Measurements from ENCODE around the gene ACAT2. TPM values are rescaled to one million over a fixed set of nuclear protein-coding genes. Genes with fewer than 3 reads are reported as not detected.
"Not testable (repeated sequence)": the region's sequence is repeated elsewhere in the genome, so short reads cannot be mapped to it uniquely, and the experiment has no call there.

Gene ACAT2
- 10 to 100 TPM; 66.2 to 90.3 TPM for total RNA-seq

GRCh38 chr6:159761873-159762680 is at the start of gene ACAT2:
Gene ACAT2, plus strand, starts transcription at chr6:159762045. Its CDS starts 43 bp downstream, at chr6:159762088.
- H3K4me3 Mint-ChIP-seq: peak within 1 kb of the TSS; percentile 90
- H3K27me3 Mint-ChIP-seq: no peaks in the 10 kb centered on the region
- H3K36me3 Mint-ChIP-seq (ENCODE audit: low read depth): peaks cover 90% of the 10 kb centered on the region
- H3K27ac Mint-ChIP-seq: peak within 1 kb of the TSS; percentile 94
- ATAC-seq (replicated peaks): peak; percentile 98
- no peaks in the 10 kb centered on the region for H3K9me3 Mint-ChIP-seq
- peaks cover 25% of the 10 kb centered on the region for H3K4me1 Mint-ChIP-seq

- H3K27ac Mint-ChIP-seq: not testable (repeated sequence)
Measured at GRCh38 chr6:159712389-159712788, 49.5 kb upstream of the ACAT2 start.

GRCh38 chr6:159713984-159714383 is 47.9 kb upstream of the ACAT2 start:
- Mint-ChIP-seq H3K4me3 (no peak overlapping the region), H3K4me1 (peaks cover 8% of the 10 kb centered on the region), H3K36me3 (ENCODE audit: low read depth) (no peaks in the 10 kb centered on the region), H3K27me3 (no peaks in the 10 kb centered on the region), H3K9me3 (no peaks in the 10 kb centered on the region), H3K27ac (no peak overlapping the region)
- no peak for ATAC-seq (replicated peaks)

More at GRCh38 chr6:159712389-159712788, 49.5 kb upstream of the ACAT2 start:
- H3K4me3 Mint-ChIP-seq; H3K4me1 Mint-ChIP-seq; ATAC-seq (replicated peaks); H3K9me3 Mint-ChIP-seq; H3K36me3 Mint-ChIP-seq (ENCODE audit: low read depth); H3K27me3 Mint-ChIP-seq: not testable (repeated sequence)

GRCh38 chr6:159714404-159714803 is 47.4 kb upstream of the ACAT2 start:
- Mint-ChIP-seq H3K27me3 (no peaks in the 10 kb centered on the region), H3K4me1 (peaks cover 8% of the 10 kb centered on the region), H3K9me3 (no peaks in the 10 kb centered on the region), H3K4me3 (no peak overlapping the region), H3K36me3 (ENCODE audit: low read depth) (no peaks in the 10 kb centered on the region), H3K27ac (no peak overlapping the region)
- no peak for ATAC-seq (replicated peaks)

GRCh38 chr6:159715166-159715565 is 46.7 kb upstream of the ACAT2 start:
- Mint-ChIP-seq H3K27me3 (no peaks in the 10 kb centered on the region), H3K4me1 (peaks cover 8% of the 10 kb centered on the region), H3K36me3 (ENCODE audit: low read depth) (no peaks in the 10 kb centered on the region), H3K4me3 (no peak overlapping the region), H3K9me3 (no peaks in the 10 kb centered on the region), H3K27ac (no peak overlapping the region)
- no peak for ATAC-seq (replicated peaks)

GRCh38 chr6:159715605-159716004 is 46.2 kb upstream of the ACAT2 start:
- no peaks in the 10 kb centered on the region for H3K36me3 Mint-ChIP-seq (ENCODE audit: low read depth)
- peak overlapping the region; percentile 43 for H3K4me3 Mint-ChIP-seq
- H3K9me3 Mint-ChIP-seq: no peaks in the 10 kb centered on the region
- peaks cover 8% of the 10 kb centered on the region for H3K4me1 Mint-ChIP-seq
- ATAC-seq (replicated peaks): no peak
- H3K27ac Mint-ChIP-seq: peak overlapping the region; percentile 71
- no peaks in the 10 kb centered on the region for H3K27me3 Mint-ChIP-seq

GRCh38 chr6:159716247-159717096 is 45.4 kb upstream of the ACAT2 start:
- Mint-ChIP-seq H3K9me3 (no peaks in the 10 kb centered on the region), H3K4me1 (peaks cover 8% of the 10 kb centered on the region), H3K4me3 (peak overlapping the region; percentile 43), H3K36me3 (ENCODE audit: low read depth) (no peaks in the 10 kb centered on the region), H3K27ac (peak overlapping the region; percentile 71), H3K27me3 (no peaks in the 10 kb centered on the region)
- ATAC-seq (replicated peaks): peak; percentile 53

- no peak overlapping the region for H3K27ac Mint-ChIP-seq
- H3K27me3 Mint-ChIP-seq: no peaks in the 10 kb centered on the region
- H3K36me3 Mint-ChIP-seq (ENCODE audit: low read depth): peaks cover 13% of the 10 kb centered on the region
- no peaks in the 10 kb centered on the region for H3K9me3 Mint-ChIP-seq
- H3K4me1 Mint-ChIP-seq: peaks cover 19% of the 10 kb centered on the region
- no peak for ATAC-seq (replicated peaks)
- H3K4me3 Mint-ChIP-seq: no peak overlapping the region
Measured at GRCh38 chr6:159718634-159719033, 43.2 kb upstream of the ACAT2 start.

GRCh38 chr6:159719287-159719686 is 42.6 kb upstream of the ACAT2 start:
- no peak for ATAC-seq (replicated peaks)
- no peaks in the 10 kb centered on the region for H3K9me3 Mint-ChIP-seq
- H3K27me3 Mint-ChIP-seq: no peaks in the 10 kb centered on the region
- peaks cover 17% of the 10 kb centered on the region for H3K36me3 Mint-ChIP-seq (ENCODE audit: low read depth)
- H3K4me3 Mint-ChIP-seq: no peak overlapping the region
- H3K4me1 Mint-ChIP-seq: peaks cover 19% of the 10 kb centered on the region
- H3K27ac Mint-ChIP-seq: no peak overlapping the region

- Mint-ChIP-seq H3K27me3 (no peaks in the 10 kb centered on the region), H3K27ac (no peak overlapping the region), H3K4me1 (peaks cover 15% of the 10 kb centered on the region), H3K4me3 (no peak overlapping the region), H3K36me3 (ENCODE audit: low read depth) (peaks cover 21% of the 10 kb centered on the region), H3K9me3 (no peaks in the 10 kb centered on the region)
- peak; percentile 52 for ATAC-seq (replicated peaks)
Measured at GRCh38 chr6:159720708-159721107, 41.1 kb upstream of the ACAT2 start.

GRCh38 chr6:159721981-159722380 is 39.9 kb upstream of the ACAT2 start:
- not testable (repeated sequence) for H3K9me3 Mint-ChIP-seq; H3K27ac Mint-ChIP-seq; ATAC-seq (replicated peaks); H3K27me3 Mint-ChIP-seq; H3K4me3 Mint-ChIP-seq
- Mint-ChIP-seq H3K4me1 (peaks cover 18% of the 10 kb centered on the region), H3K36me3 (ENCODE audit: low read depth) (peaks cover 30% of the 10 kb centered on the region)

GRCh38 chr6:159722655-159723054 is 39.2 kb upstream of the ACAT2 start:
- Mint-ChIP-seq H3K4me3 (no peak overlapping the region), H3K9me3 (no peaks in the 10 kb centered on the region), H3K4me1 (peaks cover 18% of the 10 kb centered on the region), H3K27me3 (no peaks in the 10 kb centered on the region), H3K27ac (no peak overlapping the region), H3K36me3 (ENCODE audit: low read depth) (peaks cover 33% of the 10 kb centered on the region)
- ATAC-seq (replicated peaks): no peak

GRCh38 chr6:159723259-159723658 is 38.6 kb upstream of the ACAT2 start:
- Mint-ChIP-seq H3K9me3 (no peaks in the 10 kb centered on the region), H3K4me3 (no peak overlapping the region), H3K4me1 (peaks cover 18% of the 10 kb centered on the region), H3K36me3 (ENCODE audit: low read depth) (peaks cover 38% of the 10 kb centered on the region), H3K27ac (no peak overlapping the region), H3K27me3 (no peaks in the 10 kb centered on the region)
- ATAC-seq (replicated peaks): no peak

GRCh38 chr6:159724778-159725177 is 37.1 kb upstream of the ACAT2 start:
- no peak for ATAC-seq (replicated peaks)
- no peaks in the 10 kb centered on the region for H3K9me3 Mint-ChIP-seq
- H3K36me3 Mint-ChIP-seq (ENCODE audit: low read depth): peaks cover 53% of the 10 kb centered on the region
- H3K27me3 Mint-ChIP-seq: no peaks in the 10 kb centered on the region
- no peak overlapping the region for H3K27ac Mint-ChIP-seq
- peaks cover 18% of the 10 kb centered on the region for H3K4me1 Mint-ChIP-seq
- H3K4me3 Mint-ChIP-seq: no peak overlapping the region

GRCh38 chr6:159725208-159725607 is 36.6 kb upstream of the ACAT2 start:
- H3K4me1 Mint-ChIP-seq: peaks cover 18% of the 10 kb centered on the region
- H3K27me3 Mint-ChIP-seq; H3K27ac Mint-ChIP-seq; H3K4me3 Mint-ChIP-seq; H3K9me3 Mint-ChIP-seq; ATAC-seq (replicated peaks): not testable (repeated sequence)
- H3K36me3 Mint-ChIP-seq (ENCODE audit: low read depth): peaks cover 57% of the 10 kb centered on the region

Data from activated T-helper 17 cell treated with anti-CD3 and anti-CD28 coated beads, Interleukin-2, amount 50 U/mL, for 72 hours (primary cell).